HG03342 (cell line): ENCODE results near the gene WIPF3.
"Not testable (repeated sequence)": the region's sequence is repeated elsewhere in the genome, so short reads cannot be mapped to it uniquely, and the experiment has no call there.

Experiments used
- ATAC-seq: cut with Tn5 transposase; IDR thresholded peaks from one replicate; pipeline ENCODE4 v1.9.1; 2021; ENCODE audit warnings: mild to moderate bottlenecking, moderate library complexity; ENCODE audit not compliant: unreplicated experiment

Gene WIPF3

GRCh38 chr7:29875741-29876140 is 69.4 kb downstream of the WIPF3 start:
- ATAC-seq, result no peak

GRCh38 chr7:29877196-29877595 is 70.9 kb downstream of the WIPF3 start:
- no peak for ATAC-seq

GRCh38 chr7:29878081-29878688 is 71.9 kb downstream of the WIPF3 start:
- no peak for ATAC-seq

GRCh38 chr7:29879609-29880008 is 73.3 kb downstream of the WIPF3 start:
- no peak for ATAC-seq

- ATAC-seq, result no peak
Observed at GRCh38 chr7:29881724-29882123, 75.4 kb downstream of the WIPF3 start.

- no peak for ATAC-seq
Observed at GRCh38 chr7:29882481-29882880, 76.2 kb downstream of the WIPF3 start.

GRCh38 chr7:29883462-29884398 is 77.4 kb downstream of the WIPF3 start:
- ATAC-seq, result no peak

- no peak for ATAC-seq
Observed at GRCh38 chr7:29884399-29885272, 78.3 kb downstream of the WIPF3 start.

- no peak for ATAC-seq
Observed at GRCh38 chr7:29885626-29886025, 79.3 kb downstream of the WIPF3 start.

- no peak for ATAC-seq
Observed at GRCh38 chr7:29886827-29887226, 80.5 kb downstream of the WIPF3 start.

- no peak for ATAC-seq
Observed at GRCh38 chr7:29888006-29888405, 81.7 kb downstream of the WIPF3 start.

- ATAC-seq, result no peak
Observed at GRCh38 chr7:29889288-29889687, 83.0 kb downstream of the WIPF3 start.

- no peak for ATAC-seq
Observed at GRCh38 chr7:29890251-29890650, 83.9 kb downstream of the WIPF3 start.

GRCh38 chr7:29890786-29891185 is 84.5 kb downstream of the WIPF3 start:
- not testable (repeated sequence) for ATAC-seq

GRCh38 chr7:29891766-29892165 is 85.5 kb downstream of the WIPF3 start:
- no peak for ATAC-seq

- no peak for ATAC-seq
Observed at GRCh38 chr7:29892231-29892630, 85.9 kb downstream of the WIPF3 start.

- ATAC-seq, result no peak
Observed at GRCh38 chr7:29893351-29893965, 87.2 kb downstream of the WIPF3 start.

- no peak for ATAC-seq
Observed at GRCh38 chr7:29894256-29894655, 87.9 kb downstream of the WIPF3 start.

GRCh38 chr7:29895559-29895958 is 89.3 kb downstream of the WIPF3 start:
- ATAC-seq, result no peak

GRCh38 chr7:29896685-29897411 is 90.5 kb downstream of the WIPF3 start:
- no peak for ATAC-seq
